Dermis microvascular lymphatic vessel endothelial cell (primary cell): ENCODE results near the gene NPPC. TPM values are rescaled to one million over a fixed set of nuclear protein-coding genes. Genes with fewer than 3 reads are reported as not detected.

Experiments
- DNase-seq, 2 donors: peaks; one replicate each; pipeline versions ENCODE4 v3.0.0 to v3.0.0-alpha.2; 2010; ENCODE audit warnings: low read depth in 2 of 2
- total RNA-seq: library from RNA; depleted of rRNA; stranded (reverse); fragments of >200 nt; gene quantifications from 2 replicates; pipeline ENCODE4 v1.2.1, GENCODE V29; 2014

The NPPC gene
- total RNA-seq, 1 donor from 2014 or later: not detected

- no peak for DNase-seq
Measured at GRCh38 chr2:231935815-231936214, 9.6 kb upstream of the NPPC start.

GRCh38 chr2:231935207-231935524, 9.0 kb upstream of the NPPC start:
- no peak for DNase-seq

GRCh38 chr2:231934441-231935206, 8.4 kb upstream of the NPPC start:
- no peak for DNase-seq

GRCh38 chr2:231933916-231934401, 7.8 kb upstream of the NPPC start:
- DNase-seq: no peak

- DNase-seq: no peak
Measured at GRCh38 chr2:231932985-231933915, 7.1 kb upstream of the NPPC start.

- DNase-seq: no peak
Measured at GRCh38 chr2:231932711-231932970, 6.4 kb upstream of the NPPC start.

GRCh38 chr2:231931481-231931915, 5.3 kb upstream of the NPPC start:
- no peak for DNase-seq

GRCh38 chr2:231930593-231931281, 4.5 kb upstream of the NPPC start:
- no peak for DNase-seq

- no peak for DNase-seq
Measured at GRCh38 chr2:231929961-231930592, 3.9 kb upstream of the NPPC start.

- DNase-seq: no peak
Measured at GRCh38 chr2:231928901-231929725, 2.9 kb upstream of the NPPC start.

- DNase-seq: no peak
Measured at GRCh38 chr2:231928481-231928880, 2.3 kb upstream of the NPPC start.

GRCh38 chr2:231927566-231927890, 1.3 kb upstream of the NPPC start:
- DNase-seq: no peak

GRCh38 chr2:231926761-231927565, 767 bp upstream of the NPPC start:
- DNase-seq: peak in 1 of 2 donors; percentile 18

- peak; percentile 60 to 86 for DNase-seq
Measured at GRCh38 chr2:231925303-231926179, 655 bp downstream of the NPPC start.

GRCh38 chr2:231924889-231925275, 1.3 kb downstream of the NPPC start:
- no peak for DNase-seq

GRCh38 chr2:231923951-231924888, 2.0 kb downstream of the NPPC start:
- no peak for DNase-seq

- DNase-seq: no peak
Measured at GRCh38 chr2:231923010-231923344, 3.2 kb downstream of the NPPC start.
